Measurements from ENCODE around the gene COL13A1. TPM values are rescaled to one million over a fixed set of nuclear protein-coding genes. Genes with fewer than 3 reads are reported as not detected.
A peak's percentile ranks its signal among the peaks of the same experiment; 100 is the strongest.

Gene COL13A1
- total RNA-seq, 1 experiment from 2014 or later = 3.6 TPM

DNA sequence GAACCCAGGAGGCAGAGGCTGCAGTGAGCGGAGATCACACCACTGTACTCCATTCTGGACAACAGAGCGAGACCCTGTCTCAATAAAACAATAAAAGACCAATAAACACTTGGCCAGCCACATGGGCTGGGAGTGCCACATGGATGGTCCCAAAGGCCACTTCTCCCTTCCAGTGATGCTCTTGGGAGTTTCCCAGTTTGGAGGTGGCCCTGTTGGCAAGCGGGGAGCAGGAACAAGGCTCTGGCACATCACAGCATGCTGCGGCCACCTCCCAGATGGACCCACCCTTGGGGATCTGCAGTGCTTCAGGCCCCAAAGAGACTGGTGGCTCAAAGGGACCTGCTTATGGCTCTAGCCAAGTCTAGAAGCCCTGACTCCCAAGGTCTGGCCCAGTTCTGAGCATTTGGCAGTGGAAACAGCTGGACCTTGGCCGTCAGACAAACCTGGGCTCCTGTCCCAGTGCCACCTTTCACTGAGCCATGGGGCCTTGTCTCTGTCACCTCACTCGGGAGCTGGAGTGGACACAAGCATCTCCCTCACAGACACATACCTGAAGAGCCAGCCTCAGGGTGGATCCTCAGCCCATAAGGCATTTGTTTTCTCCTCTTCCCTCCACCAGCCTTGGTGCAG lies 91.7 kb downstream of the COL13A1 start:
- H3K27me3 Mint-ChIP-seq (ENCODE audit: low read depth) = peaks cover 10% of the 10 kb centered on the region

More for the DNA sequence above, 91.7 kb downstream of the COL13A1 start:
- no peaks in the 10 kb centered on the region for H3K79me2 ChIP-seq (ENCODE audit: insufficient read depth, low read length)
- no peak overlapping the region for H2BK5ac ChIP-seq (ENCODE audit: insufficient read length, low read length)
- H4K5ac ChIP-seq (ENCODE audit: insufficient read length, low read depth, low read length) = no peak overlapping the region
- Mint-ChIP-seq H3K27ac (peak overlapping the region in 1 of 3 experiments; percentile 29; a peak in 1 of 7 replicates), H3K4me1 (peaks cover 14 to 25% of the 10 kb centered on the region in 2 experiments), H3K4me3 (no peak overlapping the region), H3K36me3 (ENCODE audit: insufficient read depth in 1 of 3, low read depth in 3 of 3) (no peaks in the 10 kb centered on the region), H3K9me3 (no peaks in the 10 kb centered on the region)
- no peak overlapping the region for H3K4me2 ChIP-seq (ENCODE audit: insufficient read depth, insufficient read length, low read length)
- TF ChIP-seq, protein P1, sequence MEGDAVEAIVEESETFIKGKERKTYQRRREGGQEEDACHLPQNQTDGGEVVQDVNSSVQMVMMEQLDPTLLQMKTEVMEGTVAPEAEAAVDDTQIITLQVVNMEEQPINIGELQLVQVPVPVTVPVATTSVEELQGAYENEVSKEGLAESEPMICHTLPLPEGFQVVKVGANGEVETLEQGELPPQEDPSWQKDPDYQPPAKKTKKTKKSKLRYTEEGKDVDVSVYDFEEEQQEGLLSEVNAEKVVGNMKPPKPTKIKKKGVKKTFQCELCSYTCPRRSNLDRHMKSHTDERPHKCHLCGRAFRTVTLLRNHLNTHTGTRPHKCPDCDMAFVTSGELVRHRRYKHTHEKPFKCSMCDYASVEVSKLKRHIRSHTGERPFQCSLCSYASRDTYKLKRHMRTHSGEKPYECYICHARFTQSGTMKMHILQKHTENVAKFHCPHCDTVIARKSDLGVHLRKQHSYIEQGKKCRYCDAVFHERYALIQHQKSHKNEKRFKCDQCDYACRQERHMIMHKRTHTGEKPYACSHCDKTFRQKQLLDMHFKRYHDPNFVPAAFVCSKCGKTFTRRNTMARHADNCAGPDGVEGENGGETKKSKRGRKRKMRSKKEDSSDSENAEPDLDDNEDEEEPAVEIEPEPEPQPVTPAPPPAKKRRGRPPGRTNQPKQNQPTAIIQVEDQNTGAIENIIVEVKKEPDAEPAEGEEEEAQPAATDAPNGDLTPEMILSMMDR (conservative IDR thresholded peaks at IDR 0.05) = no peak
- DNase-seq = no peak
- no peaks in the 10 kb centered on the region for H3K23me2 ChIP-seq (ENCODE audit: insufficient read length, low read depth, low read length, poor library complexity, severe bottlenecking)
- no peak overlapping the region for H2AK5ac ChIP-seq (ENCODE audit: insufficient read length, low read length)
- no peak overlapping the region for H2BK12ac ChIP-seq (ENCODE audit: insufficient read length, low read depth, low read length)
- H3K4me1 ChIP-seq (ENCODE audit: insufficient read depth, low read length) = no peaks in the 10 kb centered on the region
- H2BK15ac ChIP-seq (ENCODE audit: low read depth, low read length) = no peak overlapping the region
- no peak overlapping the region for H3K18ac ChIP-seq (ENCODE audit: insufficient read length, low read depth, low read length)
- H3K9ac ChIP-seq (ENCODE audit: extremely low read depth, insufficient read length, low read length) = no peak overlapping the region
- no peak overlapping the region for H2BK20ac ChIP-seq (ENCODE audit: low read depth, low read length, poor library complexity, severe bottlenecking)
- no peak overlapping the region for H4K91ac ChIP-seq (ENCODE audit: insufficient read length, low read depth, low read length)
- H3K4ac ChIP-seq (ENCODE audit: low read depth, low read length) = no peak overlapping the region
- no peaks in the 10 kb centered on the region for H4K20me1 ChIP-seq (ENCODE audit: control insufficient read depth, insufficient read depth, insufficient read length)
- no CpG with 5 or more reads among the region's 6 CpGs for WGBS (ENCODE audit: extremely low coverage, insufficient read length, low lambda C conversion rate)
- no peak overlapping the region for H4K8ac ChIP-seq (replicated peaks; ENCODE audit: insufficient read length, low read depth, low read length)
- no peak overlapping the region for H3K14ac ChIP-seq (ENCODE audit: insufficient read depth, low read length)
- H3K27ac ChIP-seq (ENCODE audit: insufficient read length, low read depth, low read length) = no peak overlapping the region
- H3K27me3 ChIP-seq (ENCODE audit: insufficient read depth, low read length) = no peaks in the 10 kb centered on the region
- H3K79me1 ChIP-seq (ENCODE audit: insufficient read depth, low read depth, low read length, poor library complexity, severe bottlenecking) = no peaks in the 10 kb centered on the region
- no peak overlapping the region for H3K56ac ChIP-seq (ENCODE audit: insufficient read length, low read depth, low read length)
- no peak overlapping the region for H2AFZ ChIP-seq (ENCODE audit: low read length)
- no peak overlapping the region for H3T11ph ChIP-seq (ENCODE audit: low read length)
- no peak overlapping the region for H2BK120ac ChIP-seq (ENCODE audit: low read depth, low read length, poor library complexity, severe bottlenecking)
- no peaks in the 10 kb centered on the region for H3K9me3 ChIP-seq (ENCODE audit: control insufficient read depth, low read depth, low read length)
- H3K23ac ChIP-seq (ENCODE audit: insufficient read length, low read depth, low read length) = no peak overlapping the region

All from H9 (cell line).